Hepatocyte (in vitro differentiated cells): Measurements from ENCODE around the gene ZNF879.

Experiments used
- EZH2 ChIP-seq: fragments of 200-600 bp; sonication (generic); IDR thresholded peaks from 2 replicates; pipeline ENCODE4 v1.6.1; 2016; ENCODE audit warnings: antibody characterized with exemption, mild to moderate bottlenecking, borderline replicate concordance
- EZH2phosphoT487 ChIP-seq: fragments of 200-600 bp; sonication (generic); IDR thresholded peaks from one replicate; pipeline ENCODE4 v1.6.1; 2018; ENCODE audit warnings: antibody characterized with exemption, mild to moderate bottlenecking, low read depth, moderate library complexity; ENCODE audit not compliant: unreplicated experiment, severe bottlenecking
- TF ChIP-seq, protein P1 (sequence below): fragments of 200-600 bp; sonication (generic); IDR thresholded peaks from 2 replicates; pipeline ENCODE4 v1.5.1; 2016; ENCODE audit warnings: antibody characterized with exemption, mild to moderate bottlenecking; ENCODE audit not compliant: poor library complexity

GRCh38 chr5:179054876-179055275 is 31.3 kb downstream of the ZNF879 start:
- TF ChIP-seq, protein P1, sequence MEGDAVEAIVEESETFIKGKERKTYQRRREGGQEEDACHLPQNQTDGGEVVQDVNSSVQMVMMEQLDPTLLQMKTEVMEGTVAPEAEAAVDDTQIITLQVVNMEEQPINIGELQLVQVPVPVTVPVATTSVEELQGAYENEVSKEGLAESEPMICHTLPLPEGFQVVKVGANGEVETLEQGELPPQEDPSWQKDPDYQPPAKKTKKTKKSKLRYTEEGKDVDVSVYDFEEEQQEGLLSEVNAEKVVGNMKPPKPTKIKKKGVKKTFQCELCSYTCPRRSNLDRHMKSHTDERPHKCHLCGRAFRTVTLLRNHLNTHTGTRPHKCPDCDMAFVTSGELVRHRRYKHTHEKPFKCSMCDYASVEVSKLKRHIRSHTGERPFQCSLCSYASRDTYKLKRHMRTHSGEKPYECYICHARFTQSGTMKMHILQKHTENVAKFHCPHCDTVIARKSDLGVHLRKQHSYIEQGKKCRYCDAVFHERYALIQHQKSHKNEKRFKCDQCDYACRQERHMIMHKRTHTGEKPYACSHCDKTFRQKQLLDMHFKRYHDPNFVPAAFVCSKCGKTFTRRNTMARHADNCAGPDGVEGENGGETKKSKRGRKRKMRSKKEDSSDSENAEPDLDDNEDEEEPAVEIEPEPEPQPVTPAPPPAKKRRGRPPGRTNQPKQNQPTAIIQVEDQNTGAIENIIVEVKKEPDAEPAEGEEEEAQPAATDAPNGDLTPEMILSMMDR: no peak
- TF ChIP-seq EZH2: no peak
- TF ChIP-seq EZH2phosphoT487: no peak
